OCI-LY3 (cell line): ENCODE data around the gene REM1.

Source experiments
- CTCF ChIP-seq: fragments of 200-600, 300-600 bp; sonication (generic); IDR thresholded peaks from 2 replicates; pipeline ENCODE4 v1.5.1; 2014; ENCODE audit warnings: antibody characterized with exemption, low read length, low read depth
- EZH2phosphoT487 ChIP-seq: fragments of 200-600 bp; shearing (Covaris generic); IDR thresholded peaks from 2 replicates; pipeline ENCODE4 v1.6.1; 2018; ENCODE audit warnings: antibody characterized with exemption, mixed run types, low read depth

DNA sequence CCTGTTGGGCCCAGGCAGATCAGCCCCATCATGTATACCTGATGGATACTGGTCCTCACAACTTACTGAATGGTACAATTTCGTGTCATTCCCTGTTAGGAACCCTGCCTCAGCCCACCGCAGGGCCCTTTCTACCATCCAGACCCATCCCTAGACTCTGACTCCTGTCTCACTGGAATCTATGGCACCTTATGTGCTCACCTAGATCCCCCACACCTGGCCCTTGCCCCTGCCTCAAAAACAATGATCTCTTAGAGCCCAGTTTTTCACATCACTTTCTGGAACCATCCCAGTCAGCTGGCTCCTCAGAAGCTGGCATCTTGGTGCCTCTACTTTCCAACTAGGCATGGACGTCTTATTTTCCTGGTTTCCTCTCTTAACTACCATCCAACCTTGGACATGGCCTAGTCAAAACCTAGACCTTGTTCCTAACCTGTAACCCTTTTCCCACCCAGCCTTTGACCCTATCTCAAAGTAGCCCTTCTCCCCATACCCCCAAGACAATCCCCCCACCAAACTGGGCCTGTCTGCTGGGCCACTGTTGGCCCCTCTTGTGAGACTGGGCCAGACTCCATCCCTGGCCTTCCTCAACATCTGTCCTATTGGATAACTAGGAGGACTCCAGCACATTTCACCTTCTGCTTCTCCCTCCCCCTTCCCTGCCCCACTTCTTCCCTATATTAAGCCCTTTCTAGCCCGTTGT, 40.1 kb downstream of the REM1 start:
- TF ChIP-seq CTCF (no peak), EZH2phosphoT487 (no peak)
